Nephron (organoid): ENCODE measurements around the gene SFT2D2.

Source experiments
- H3K27ac Mint-ChIP-seq, 3 experiments: 2 replicates each; pipeline ENCODE4 v1.8.0; 2020; ENCODE audit warnings: mixed read lengths in 3 of 3, mild to moderate bottlenecking in 2 of 3, moderate library complexity in 1 of 3
- H3K27me3 Mint-ChIP-seq: 2 replicates; pipeline ENCODE4 v1.8.0; 2021; ENCODE audit warnings: low read depth, mild to moderate bottlenecking, moderate library complexity, mixed read lengths
- H3K36me3 Mint-ChIP-seq: 2 replicates; pipeline ENCODE4 v1.8.0; 2020; ENCODE audit warnings: low read depth, mixed read lengths
- H3K4me1 Mint-ChIP-seq: 2 replicates; pipeline ENCODE4 v1.8.0; 2020; ENCODE audit warnings: mixed read lengths
- H3K4me3 Mint-ChIP-seq, 3 experiments: 2 replicates each; pipeline ENCODE4 v1.8.0; 2020; ENCODE audit warnings: mild to moderate bottlenecking in 3 of 3, mixed read lengths in 3 of 3, moderate library complexity in 2 of 3
- H3K9me3 Mint-ChIP-seq: 2 replicates; pipeline ENCODE4 v1.8.0; 2020; ENCODE audit warnings: mixed read lengths
- TF ChIP-seq, protein P1 (sequence below), 3 experiments: fragments of 200-600 bp; sonication (generic); IDR thresholded peaks; one replicate each; pipeline ENCODE4 v1.5.0; 2021; ENCODE audit warnings: antibody characterized with exemption in 3 of 3; ENCODE audit not compliant: unreplicated experiment in 3 of 3

Gene SFT2D2

DNA sequence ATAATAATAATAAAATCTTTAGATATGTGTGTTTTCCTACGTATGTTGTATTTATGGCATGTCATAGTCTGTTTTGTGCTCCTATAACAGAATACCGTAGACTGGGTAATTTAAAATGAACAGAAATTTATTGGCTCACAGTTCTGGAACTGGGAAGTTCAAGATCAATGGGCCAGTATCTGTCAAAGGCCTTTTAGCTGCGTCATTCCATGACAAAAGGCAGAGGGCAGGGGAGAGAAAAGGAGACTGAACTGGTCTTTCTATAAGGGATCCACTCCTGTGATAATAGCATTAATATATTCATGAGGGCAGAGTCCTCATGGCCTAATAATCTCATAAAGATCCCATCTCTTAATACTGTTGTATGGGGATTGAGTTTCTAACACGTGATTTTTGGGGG lies 7.1 kb upstream of the SFT2D2 start:
- H3K27me3 Mint-ChIP-seq, result peaks cover 9% of the 10 kb centered on the region
- H3K4me1 Mint-ChIP-seq, result no peaks in the 10 kb centered on the region
- H3K4me3 Mint-ChIP-seq, result no peak overlapping the region
- H3K27ac Mint-ChIP-seq, result no peak overlapping the region
- TF ChIP-seq, protein P1, sequence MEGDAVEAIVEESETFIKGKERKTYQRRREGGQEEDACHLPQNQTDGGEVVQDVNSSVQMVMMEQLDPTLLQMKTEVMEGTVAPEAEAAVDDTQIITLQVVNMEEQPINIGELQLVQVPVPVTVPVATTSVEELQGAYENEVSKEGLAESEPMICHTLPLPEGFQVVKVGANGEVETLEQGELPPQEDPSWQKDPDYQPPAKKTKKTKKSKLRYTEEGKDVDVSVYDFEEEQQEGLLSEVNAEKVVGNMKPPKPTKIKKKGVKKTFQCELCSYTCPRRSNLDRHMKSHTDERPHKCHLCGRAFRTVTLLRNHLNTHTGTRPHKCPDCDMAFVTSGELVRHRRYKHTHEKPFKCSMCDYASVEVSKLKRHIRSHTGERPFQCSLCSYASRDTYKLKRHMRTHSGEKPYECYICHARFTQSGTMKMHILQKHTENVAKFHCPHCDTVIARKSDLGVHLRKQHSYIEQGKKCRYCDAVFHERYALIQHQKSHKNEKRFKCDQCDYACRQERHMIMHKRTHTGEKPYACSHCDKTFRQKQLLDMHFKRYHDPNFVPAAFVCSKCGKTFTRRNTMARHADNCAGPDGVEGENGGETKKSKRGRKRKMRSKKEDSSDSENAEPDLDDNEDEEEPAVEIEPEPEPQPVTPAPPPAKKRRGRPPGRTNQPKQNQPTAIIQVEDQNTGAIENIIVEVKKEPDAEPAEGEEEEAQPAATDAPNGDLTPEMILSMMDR (IDR thresholded peaks at IDR 0.05; ENCODE audit: unreplicated experiment in 3 of 3), result no peak
- peaks cover 5% of the 10 kb centered on the region for H3K9me3 Mint-ChIP-seq
- H3K36me3 Mint-ChIP-seq, result no peaks in the 10 kb centered on the region

- Mint-ChIP-seq H3K4me1 (no peaks in the 10 kb centered on the region), H3K4me3 (no peak overlapping the region), H3K9me3 (peaks cover 3% of the 10 kb centered on the region), H3K36me3 (no peaks in the 10 kb centered on the region), H3K27me3 (peaks cover 13% of the 10 kb centered on the region), H3K27ac (no peak overlapping the region)
- TF ChIP-seq, protein P1 (IDR thresholded peaks at IDR 0.05; ENCODE audit: unreplicated experiment in 3 of 3), result no peak
These were observed 5.3 kb upstream of the SFT2D2 start for GRCh38 chr1:168220470-168220871.

DNA sequence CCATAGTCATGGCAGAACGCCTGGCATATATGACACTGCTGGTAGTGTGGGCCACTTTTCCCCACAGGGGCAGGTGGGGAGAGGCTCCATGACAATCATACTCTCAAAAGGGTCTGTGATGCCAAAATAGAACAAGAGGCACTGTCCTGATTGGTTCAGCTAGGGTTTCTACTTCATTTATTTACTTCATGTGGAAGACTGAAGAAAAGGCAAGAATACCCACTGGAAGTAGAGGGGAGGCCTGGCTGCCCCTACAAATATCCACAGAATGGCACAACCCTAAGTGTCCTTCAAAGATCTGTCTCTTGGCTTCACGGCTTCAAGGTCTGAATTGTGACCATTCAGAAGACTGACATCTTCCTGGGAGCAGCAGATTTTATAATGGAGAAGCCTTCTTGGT lies 4.5 kb upstream of the SFT2D2 start:
- Mint-ChIP-seq H3K36me3 (no peaks in the 10 kb centered on the region), H3K9me3 (peaks cover 3% of the 10 kb centered on the region), H3K27me3 (peaks cover 13% of the 10 kb centered on the region), H3K4me1 (no peaks in the 10 kb centered on the region), H3K4me3 (no peak overlapping the region), H3K27ac (no peak overlapping the region)
- TF ChIP-seq, protein P1 (IDR thresholded peaks at IDR 0.05; ENCODE audit: unreplicated experiment in 3 of 3), result no peak

DNA sequence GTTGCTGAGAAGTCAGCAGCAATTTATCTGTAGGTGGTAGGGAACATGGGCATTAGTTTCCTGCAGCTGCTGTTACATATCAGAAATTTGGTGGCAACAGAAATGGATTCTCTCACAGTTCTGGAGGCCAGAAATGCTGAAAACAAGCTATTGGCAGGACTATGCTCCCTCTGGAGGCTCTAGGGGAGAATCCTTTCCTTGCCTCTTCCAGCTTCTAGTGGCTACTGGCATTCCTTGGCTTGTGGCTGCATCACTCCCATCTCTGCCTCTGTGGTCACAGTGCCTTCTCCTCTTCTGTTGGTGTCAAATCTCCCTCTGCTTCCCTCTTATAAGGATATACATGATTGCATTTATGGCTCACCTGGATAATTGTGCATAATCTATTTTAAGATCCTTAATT lies 2.5 kb upstream of the SFT2D2 start:
- peaks cover 14% of the 10 kb centered on the region for H3K4me1 Mint-ChIP-seq
- TF ChIP-seq, protein P1 (IDR thresholded peaks at IDR 0.05; ENCODE audit: unreplicated experiment in 3 of 3), result no peak
- H3K4me3 Mint-ChIP-seq, result peak overlapping the region in 1 of 3 experiments; percentile 13
- no peak overlapping the region for H3K27ac Mint-ChIP-seq
- no peaks in the 10 kb centered on the region for H3K36me3 Mint-ChIP-seq
- H3K9me3 Mint-ChIP-seq, result peaks cover 3% of the 10 kb centered on the region
- H3K27me3 Mint-ChIP-seq, result peaks cover 13% of the 10 kb centered on the region

- peak overlapping the region; percentile 37 to 99 (median 45) for H3K4me3 Mint-ChIP-seq
- TF ChIP-seq, protein P1 (IDR thresholded peaks at IDR 0.05; ENCODE audit: unreplicated experiment in 3 of 3), result no peak
- H3K36me3 Mint-ChIP-seq, result no peaks in the 10 kb centered on the region
- peaks cover 20% of the 10 kb centered on the region for H3K4me1 Mint-ChIP-seq
- no peak overlapping the region for H3K27ac Mint-ChIP-seq
- peaks cover 13% of the 10 kb centered on the region for H3K27me3 Mint-ChIP-seq
- H3K9me3 Mint-ChIP-seq, result peaks cover 3% of the 10 kb centered on the region
These were observed 1.9 kb upstream of the SFT2D2 start for GRCh38 chr1:168223681-168224540.

- H3K4me1 Mint-ChIP-seq, result peaks cover 31% of the 10 kb centered on the region
- H3K36me3 Mint-ChIP-seq, result no peaks in the 10 kb centered on the region
- peak overlapping the region; percentile 90 to 98 (median 94) for H3K27ac Mint-ChIP-seq
- peaks cover 13% of the 10 kb centered on the region for H3K27me3 Mint-ChIP-seq
- H3K9me3 Mint-ChIP-seq, result peaks cover 3% of the 10 kb centered on the region
- TF ChIP-seq, protein P1 (IDR thresholded peaks at IDR 0.05; ENCODE audit: unreplicated experiment in 3 of 3), result no peak
- peak overlapping the region; percentile 94 to 100 (median 99) for H3K4me3 Mint-ChIP-seq
These were observed 813 bp upstream of the SFT2D2 start for GRCh38 chr1:168224991-168225390.
